Measurements from ENCODE around the gene POU2F2.

DNA sequence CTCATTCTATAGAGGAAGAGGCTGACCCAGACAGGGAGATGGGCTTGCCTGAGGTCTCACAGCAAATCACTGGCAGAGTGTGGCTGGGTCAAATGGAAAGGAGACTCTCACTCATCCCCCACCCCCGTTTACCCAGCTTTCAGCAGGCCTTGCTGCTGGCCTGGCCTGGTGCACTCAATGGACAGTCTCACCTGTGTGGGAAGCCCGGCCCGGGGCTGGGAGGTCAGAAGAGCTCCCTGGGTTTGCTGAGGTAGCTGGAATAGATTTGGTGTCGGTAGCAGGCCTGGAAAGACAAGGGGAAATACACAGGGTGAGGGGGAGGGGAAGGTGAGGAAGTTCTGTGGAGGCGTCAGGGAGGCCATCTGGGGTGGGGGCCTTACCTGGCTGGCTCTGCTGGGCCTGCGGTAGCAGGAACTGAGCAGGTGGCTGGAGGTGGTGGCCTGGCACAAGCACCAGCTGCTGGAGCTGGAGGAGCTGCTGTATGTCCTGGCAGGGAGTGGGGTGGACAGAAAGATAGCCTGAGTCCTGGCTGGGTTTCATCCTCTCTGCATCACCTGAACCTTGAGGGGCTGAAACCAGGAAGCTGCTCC lies 32.8 kb downstream of the POU2F2 start:
- TF ChIP-seq, protein P1, sequence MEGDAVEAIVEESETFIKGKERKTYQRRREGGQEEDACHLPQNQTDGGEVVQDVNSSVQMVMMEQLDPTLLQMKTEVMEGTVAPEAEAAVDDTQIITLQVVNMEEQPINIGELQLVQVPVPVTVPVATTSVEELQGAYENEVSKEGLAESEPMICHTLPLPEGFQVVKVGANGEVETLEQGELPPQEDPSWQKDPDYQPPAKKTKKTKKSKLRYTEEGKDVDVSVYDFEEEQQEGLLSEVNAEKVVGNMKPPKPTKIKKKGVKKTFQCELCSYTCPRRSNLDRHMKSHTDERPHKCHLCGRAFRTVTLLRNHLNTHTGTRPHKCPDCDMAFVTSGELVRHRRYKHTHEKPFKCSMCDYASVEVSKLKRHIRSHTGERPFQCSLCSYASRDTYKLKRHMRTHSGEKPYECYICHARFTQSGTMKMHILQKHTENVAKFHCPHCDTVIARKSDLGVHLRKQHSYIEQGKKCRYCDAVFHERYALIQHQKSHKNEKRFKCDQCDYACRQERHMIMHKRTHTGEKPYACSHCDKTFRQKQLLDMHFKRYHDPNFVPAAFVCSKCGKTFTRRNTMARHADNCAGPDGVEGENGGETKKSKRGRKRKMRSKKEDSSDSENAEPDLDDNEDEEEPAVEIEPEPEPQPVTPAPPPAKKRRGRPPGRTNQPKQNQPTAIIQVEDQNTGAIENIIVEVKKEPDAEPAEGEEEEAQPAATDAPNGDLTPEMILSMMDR (conservative IDR thresholded peaks at IDR 0.05) = no peak
- no peak for TF ChIP-seq EZH2 (IDR thresholded peaks at IDR 0.05; ENCODE audit: low read depth)
